Stimulated activated CD8-positive, alpha-beta memory T cell treated with anti-CD3 and anti-CD28 coated beads, Interleukin-12 subunit alpha, Interleukin-12 subunit beta, amount 100 ng/mL, for 4 hours (primary cell): Measurements from ENCODE around the gene FYTTD1.

ENCODE experiments used
- DNase-seq: peaks from one replicate; pipeline ENCODE4 v3.0.0-alpha.2; 2020; ENCODE audit warnings: low read depth

The FYTTD1 gene

GRCh38 chr3:197833930-197834715 lies 84.4 kb downstream of the FYTTD1 start:
- DNase-seq = no peak

- DNase-seq = no peak
These were observed 85.8 kb downstream of the FYTTD1 start for GRCh38 chr3:197835509-197835908.

GRCh38 chr3:197836244-197836643 lies 86.6 kb downstream of the FYTTD1 start:
- no peak for DNase-seq
